Neuron (in vitro differentiated cells): Measurements from ENCODE around the gene HOXA11.

Experiments
- H2AFZ ChIP-seq: one replicate; pipeline ENCODE4 v1.6.1; 2013; ENCODE audit warnings: low read depth, mild to moderate bottlenecking, inconsistent platforms, low read length, moderate library complexity
- H3K27me3 ChIP-seq: one replicate; pipeline ENCODE4 v1.6.1; 2013; ENCODE audit warnings: low read length; ENCODE audit not compliant: insufficient read depth
- H3K36me3 ChIP-seq: one replicate; pipeline ENCODE4 v1.6.1; 2013; ENCODE audit warnings: low read length; ENCODE audit not compliant: insufficient read depth
- H3K4me1 ChIP-seq: one replicate; pipeline ENCODE4 v1.6.1; 2013; ENCODE audit warnings: low read length; ENCODE audit not compliant: insufficient read depth
- H3K4me3 ChIP-seq: 2 replicates; pipeline ENCODE4 v1.5.1; 2013; ENCODE audit warnings: mild to moderate bottlenecking, low read length, moderate library complexity
- H3K9me3 ChIP-seq: one replicate; pipeline ENCODE4 v1.6.1; 2013; ENCODE audit warnings: low read length

The HOXA11 gene

DNA sequence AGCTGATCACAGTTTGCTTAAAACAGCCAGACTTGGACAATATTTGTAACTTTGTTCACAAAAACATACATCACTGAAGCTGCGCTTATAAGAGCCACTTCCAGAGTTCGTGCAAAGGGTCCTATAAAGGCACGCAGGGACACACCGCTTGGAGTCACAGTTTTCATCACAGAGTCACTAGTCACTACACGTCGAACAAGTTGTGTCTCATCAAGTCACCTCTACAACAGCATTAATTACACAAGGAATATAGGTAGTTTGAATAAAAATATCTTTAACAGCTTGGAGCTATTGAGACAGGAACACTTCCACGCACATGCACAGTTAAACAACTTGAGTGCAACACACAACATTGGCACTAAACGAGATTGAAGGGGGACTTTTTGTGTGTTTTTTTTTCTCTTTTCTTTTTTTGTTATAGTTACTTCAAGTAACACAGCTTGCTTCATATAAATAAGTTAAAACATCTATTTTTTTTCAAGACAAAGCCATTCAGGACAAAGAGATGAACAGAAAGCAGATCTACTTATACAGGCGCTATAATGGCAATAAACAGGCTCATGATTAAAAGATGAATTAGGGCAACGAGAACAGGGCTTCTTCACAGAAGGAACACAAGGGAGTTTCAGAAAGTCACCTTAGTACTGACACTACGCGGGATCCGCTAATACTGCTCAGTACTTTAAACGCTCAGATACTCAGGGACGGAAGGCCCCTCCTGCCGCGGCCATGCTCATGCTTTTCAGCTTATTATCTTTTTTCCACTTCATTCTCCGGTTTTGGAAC is 43.7 kb downstream of the HOXA11 start:
- H3K4me3 ChIP-seq = no peak overlapping the region

DNA sequence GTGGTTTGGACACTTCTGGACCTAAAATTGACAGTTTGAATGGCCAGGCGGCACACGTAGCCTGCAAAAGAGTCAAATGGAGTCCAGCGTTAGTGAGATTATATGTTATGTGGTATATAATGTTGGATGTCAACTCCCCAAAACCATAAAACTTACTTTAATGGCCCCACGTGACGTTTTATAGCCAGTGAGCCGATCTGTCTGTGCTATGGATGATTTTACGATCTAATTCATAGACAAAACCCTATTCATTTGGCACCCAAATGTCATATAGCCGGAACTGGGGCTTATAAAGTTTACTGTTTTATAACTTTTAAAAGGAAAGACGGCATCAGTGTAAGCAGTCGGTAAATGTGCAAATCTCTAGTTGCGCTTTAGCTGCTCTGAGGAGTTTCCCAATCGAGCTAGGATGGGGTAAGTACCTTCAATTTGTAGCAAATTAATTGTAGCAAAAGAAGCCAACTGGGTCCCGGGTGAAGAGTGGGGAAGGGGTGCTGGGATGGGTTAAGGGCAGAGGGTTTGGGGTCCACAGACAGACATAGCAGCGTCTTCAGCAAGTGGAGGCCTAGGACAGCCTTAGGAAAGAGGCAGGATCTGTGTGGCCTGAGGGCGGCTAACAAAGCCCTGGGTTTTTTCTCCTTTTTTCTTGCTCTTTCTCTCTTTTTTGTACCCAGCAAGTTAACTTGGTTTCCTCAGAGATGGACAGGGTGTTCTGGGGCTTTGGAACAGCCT is 44.7 kb downstream of the HOXA11 start:
- H3K9me3 ChIP-seq = peaks cover 3% of the 10 kb centered on the region
- H3K4me1 ChIP-seq = peaks cover 13% of the 10 kb centered on the region
- H3K4me3 ChIP-seq = no peak overlapping the region
- H3K27me3 ChIP-seq = peaks cover 100% of the 10 kb centered on the region
- H3K36me3 ChIP-seq = no peaks in the 10 kb centered on the region
- peak overlapping the region; percentile 56 for H2AFZ ChIP-seq

More for the DNA sequence above, 43.7 kb downstream of the HOXA11 start:
- peaks cover 3% of the 10 kb centered on the region for H3K9me3 ChIP-seq
- no peak overlapping the region for H2AFZ ChIP-seq
- peaks cover 13% of the 10 kb centered on the region for H3K4me1 ChIP-seq
- peaks cover 100% of the 10 kb centered on the region for H3K27me3 ChIP-seq
- H3K36me3 ChIP-seq = no peaks in the 10 kb centered on the region

DNA sequence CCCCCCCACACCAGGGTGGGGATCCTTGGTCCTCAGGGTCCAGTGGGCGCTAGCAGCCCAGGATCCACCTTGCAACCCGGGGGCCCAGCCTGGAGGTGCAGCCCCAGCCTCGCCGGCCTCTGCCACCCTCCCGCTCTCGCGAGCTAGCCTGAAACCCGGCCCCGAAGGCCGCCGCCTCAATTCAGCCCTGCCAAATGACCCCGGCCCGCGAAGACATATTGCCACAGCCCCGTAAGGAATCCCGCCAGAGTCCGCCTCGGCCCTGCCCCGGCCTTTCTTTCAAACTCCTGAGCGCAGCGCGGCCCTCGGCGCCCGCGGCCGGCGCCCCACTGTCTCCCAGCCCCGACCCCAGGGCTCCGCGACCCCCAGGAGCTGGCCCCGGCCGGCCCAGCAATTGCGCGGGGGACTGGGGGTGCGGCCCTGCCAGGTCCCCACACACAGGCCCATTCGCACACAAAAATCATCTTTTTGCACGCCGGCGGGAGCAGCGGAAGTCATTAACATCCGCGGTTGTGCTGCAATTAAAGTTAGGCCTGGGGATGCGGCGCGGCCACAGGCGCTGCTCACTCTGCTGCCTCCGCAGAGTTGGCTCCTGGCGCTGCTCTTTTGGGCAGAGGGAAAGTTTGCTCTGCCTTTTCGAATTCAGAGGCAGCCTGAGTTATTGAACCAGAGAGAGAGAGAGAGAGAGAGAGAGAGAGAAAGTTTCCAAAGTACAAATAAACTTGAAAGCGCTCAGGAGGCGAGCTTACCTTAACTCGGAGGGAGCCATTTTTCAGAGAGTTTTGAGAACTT is 45.5 kb downstream of the HOXA11 start:
- H3K4me1 ChIP-seq = peaks cover 13% of the 10 kb centered on the region
- peak overlapping the region; percentile 56 for H2AFZ ChIP-seq
- peaks cover 3% of the 10 kb centered on the region for H3K9me3 ChIP-seq
- peak overlapping the region; percentile 24 for H3K4me3 ChIP-seq
- H3K27me3 ChIP-seq = peaks cover 100% of the 10 kb centered on the region
- H3K36me3 ChIP-seq = no peaks in the 10 kb centered on the region

DNA sequence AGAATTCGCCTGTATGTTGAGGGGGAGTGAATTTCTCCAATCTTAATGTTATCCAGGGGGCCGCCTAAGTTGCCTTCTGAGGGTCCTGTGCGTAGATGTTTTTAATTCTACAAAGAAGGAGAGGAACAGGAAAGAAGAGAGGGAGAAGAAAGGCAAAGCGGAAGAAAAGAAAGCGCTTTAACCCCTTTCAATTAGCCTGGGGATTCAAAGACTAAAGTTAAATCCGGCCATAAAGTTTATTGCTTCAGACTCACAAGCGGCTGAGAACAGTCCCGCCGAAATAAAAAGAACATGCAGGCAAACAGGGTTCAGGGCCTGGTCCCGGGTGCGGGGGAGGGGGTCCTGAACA is 46.1 kb downstream of the HOXA11 start:
- H3K4me1 ChIP-seq = peaks cover 13% of the 10 kb centered on the region
- H3K36me3 ChIP-seq = no peaks in the 10 kb centered on the region
- peaks cover 100% of the 10 kb centered on the region for H3K27me3 ChIP-seq
- no peak overlapping the region for H3K4me3 ChIP-seq
- no peak overlapping the region for H2AFZ ChIP-seq
- H3K9me3 ChIP-seq = peaks cover 3% of the 10 kb centered on the region

- Histone ChIP-seq H3K27me3 (peaks cover 100% of the 10 kb centered on the region), H3K4me3 (no peak overlapping the region), H3K9me3 (peaks cover 3% of the 10 kb centered on the region), H2AFZ (no peak overlapping the region), H3K4me1 (peaks cover 12% of the 10 kb centered on the region), H3K36me3 (no peaks in the 10 kb centered on the region)
Measured at GRCh38 chr7:27138472-27138871, 46.6 kb downstream of the HOXA11 start.

GRCh38 chr7:27137640-27138315 is 47.3 kb downstream of the HOXA11 start:
- H3K27me3 ChIP-seq = peaks cover 100% of the 10 kb centered on the region
- no peak overlapping the region for H2AFZ ChIP-seq
- H3K4me1 ChIP-seq = peaks cover 5% of the 10 kb centered on the region
- peaks cover 3% of the 10 kb centered on the region for H3K9me3 ChIP-seq
- H3K36me3 ChIP-seq = no peaks in the 10 kb centered on the region
- H3K4me3 ChIP-seq = no peak overlapping the region

DNA sequence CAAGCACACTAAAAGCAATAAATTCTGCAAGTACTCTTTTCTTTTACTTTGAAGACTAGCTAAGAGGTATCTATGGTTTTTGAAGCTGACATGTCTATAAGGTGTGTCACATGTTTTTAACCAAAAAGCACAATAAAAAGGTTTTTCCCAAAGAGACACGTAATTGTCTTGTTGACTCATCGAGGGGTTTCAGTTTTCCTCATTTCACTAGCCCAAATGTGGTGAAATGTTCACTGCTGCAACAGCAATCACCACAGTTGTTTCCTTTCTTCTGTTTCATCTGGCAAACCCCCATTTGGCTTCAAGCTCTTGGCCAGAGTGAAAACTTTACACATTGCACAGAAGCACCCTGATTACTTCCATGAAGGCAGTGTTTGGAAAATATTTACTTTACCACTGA is 50.6 kb downstream of the HOXA11 start:
- Histone ChIP-seq H3K36me3 (no peaks in the 10 kb centered on the region), H2AFZ (no peak overlapping the region), H3K4me1 (no peaks in the 10 kb centered on the region), H3K9me3 (peaks cover 1% of the 10 kb centered on the region), H3K4me3 (no peak overlapping the region), H3K27me3 (peaks cover 95% of the 10 kb centered on the region)

- peaks cover 4% of the 10 kb centered on the region for H3K9me3 ChIP-seq
- H2AFZ ChIP-seq = no peak overlapping the region
- H3K4me3 ChIP-seq = no peak overlapping the region
- peaks cover 95% of the 10 kb centered on the region for H3K27me3 ChIP-seq
- no peaks in the 10 kb centered on the region for H3K36me3 ChIP-seq
- no peaks in the 10 kb centered on the region for H3K4me1 ChIP-seq
Measured at GRCh38 chr7:27133409-27134231, 51.4 kb downstream of the HOXA11 start.

- peaks cover 4% of the 10 kb centered on the region for H3K9me3 ChIP-seq
- H3K4me3 ChIP-seq = no peak overlapping the region
- H2AFZ ChIP-seq = no peak overlapping the region
- no peaks in the 10 kb centered on the region for H3K36me3 ChIP-seq
- no peaks in the 10 kb centered on the region for H3K4me1 ChIP-seq
- peaks cover 95% of the 10 kb centered on the region for H3K27me3 ChIP-seq
Measured at GRCh38 chr7:27132978-27133377, 52.1 kb downstream of the HOXA11 start.

DNA sequence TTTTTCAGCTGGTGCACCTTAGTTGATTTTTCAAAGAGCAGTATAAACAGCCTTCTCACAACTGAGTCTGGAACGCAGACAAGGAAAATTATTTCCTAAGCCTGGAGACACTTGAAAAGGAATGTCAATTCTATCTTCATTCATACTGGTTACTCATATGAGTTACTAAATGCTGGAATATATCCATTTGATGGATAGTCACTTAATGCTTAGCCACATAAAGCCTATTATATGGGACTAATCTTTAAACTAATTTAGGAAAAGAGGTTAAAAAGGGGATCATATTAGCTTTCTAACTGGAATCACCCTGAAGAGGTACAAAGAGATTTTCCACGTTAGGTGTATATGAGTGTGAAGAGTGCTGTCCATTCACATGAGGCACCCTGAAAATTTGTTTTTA is 52.8 kb downstream of the HOXA11 start:
- Histone ChIP-seq H3K4me3 (no peak overlapping the region), H3K27me3 (peaks cover 95% of the 10 kb centered on the region)

GRCh38 chr7:27131390-27131819 is 53.6 kb downstream of the HOXA11 start:
- Histone ChIP-seq H3K36me3 (no peaks in the 10 kb centered on the region), H3K4me3 (peak overlapping the region; percentile 51), H2AFZ (peak overlapping the region; percentile 42), H3K27me3 (peaks cover 95% of the 10 kb centered on the region), H3K4me1 (no peaks in the 10 kb centered on the region), H3K9me3 (peaks cover 4% of the 10 kb centered on the region)

More for the DNA sequence above, 52.8 kb downstream of the HOXA11 start:
- peaks cover 4% of the 10 kb centered on the region for H3K9me3 ChIP-seq
- no peaks in the 10 kb centered on the region for H3K36me3 ChIP-seq
- H3K4me1 ChIP-seq = no peaks in the 10 kb centered on the region
- H2AFZ ChIP-seq = no peak overlapping the region
